ENCODE results near the gene SOST. TPM values are rescaled to one million over a fixed set of nuclear protein-coding genes. Genes with fewer than 3 reads are reported as not detected.

Gene SOST
- total RNA-seq, 1 experiment from 2014 or later: not detected

DNA sequence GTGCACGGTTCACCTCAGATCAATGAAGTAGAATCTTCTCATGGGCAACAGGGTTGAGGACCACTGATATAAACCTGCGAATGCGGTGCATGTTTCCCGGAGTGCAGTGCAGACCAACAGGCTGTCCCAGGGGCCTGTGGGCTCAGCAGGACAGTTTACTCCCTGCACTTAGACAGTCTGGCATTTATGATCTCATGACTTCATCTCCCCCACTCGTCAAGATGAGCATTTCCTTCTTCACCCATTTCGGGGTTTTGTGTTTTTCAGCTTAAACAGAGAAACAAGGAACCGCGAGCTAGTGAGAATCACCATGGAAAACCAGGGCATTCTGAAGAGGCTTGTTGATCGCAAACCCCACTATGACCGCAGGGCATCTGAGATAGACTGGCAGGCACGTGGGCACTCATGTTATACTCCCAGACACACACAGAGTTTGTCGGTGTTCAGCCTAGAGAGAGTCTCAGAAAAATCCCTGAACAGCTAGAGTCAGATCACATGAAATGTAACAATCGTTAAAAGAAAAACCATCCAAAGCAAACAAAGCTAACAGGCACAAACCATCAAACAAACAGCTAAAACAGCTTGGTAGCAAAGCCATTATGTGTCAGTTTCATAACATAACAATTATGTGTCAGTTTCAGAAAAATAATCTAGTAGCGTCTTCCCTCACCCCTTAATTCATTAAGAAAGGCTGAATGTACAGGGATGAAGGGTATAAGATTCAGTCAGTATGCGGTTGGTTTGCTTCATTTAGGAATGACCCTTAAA, 24.5 kb upstream of the SOST start:
- H3K4me1 ChIP-seq (ENCODE audit: insufficient read depth, low read length): no peaks in the 10 kb centered on the region
- H2AFZ ChIP-seq (ENCODE audit: low read length): no peak overlapping the region
- H3K27ac ChIP-seq (ENCODE audit: insufficient read length, low read depth, low read length): no peak overlapping the region
- H3K4ac ChIP-seq (ENCODE audit: low read depth, low read length): no peak overlapping the region
- no peaks in the 10 kb centered on the region for H3K79me2 ChIP-seq (ENCODE audit: insufficient read depth, low read length)
- H3K79me1 ChIP-seq (ENCODE audit: insufficient read depth, low read depth, low read length, poor library complexity, severe bottlenecking): no peaks in the 10 kb centered on the region
- H4K91ac ChIP-seq (ENCODE audit: insufficient read length, low read depth, low read length): no peak overlapping the region
- no peak overlapping the region for H2AK5ac ChIP-seq (ENCODE audit: insufficient read length, low read length)
- H3K56ac ChIP-seq (ENCODE audit: insufficient read length, low read depth, low read length): no peak overlapping the region
- H2BK20ac ChIP-seq (ENCODE audit: low read depth, low read length, poor library complexity, severe bottlenecking): no peak overlapping the region
- no peaks in the 10 kb centered on the region for H3K27me3 ChIP-seq (ENCODE audit: insufficient read depth, low read length)
- no peak overlapping the region for H2BK15ac ChIP-seq (ENCODE audit: low read depth, low read length)
- no peaks in the 10 kb centered on the region for H3K9me3 ChIP-seq (ENCODE audit: control insufficient read depth, low read depth, low read length)
- H3K18ac ChIP-seq (ENCODE audit: insufficient read length, low read depth, low read length): no peak overlapping the region
- no peak overlapping the region for H2BK12ac ChIP-seq (ENCODE audit: insufficient read length, low read depth, low read length)
- WGBS (ENCODE audit: extremely low coverage, insufficient read length, low lambda C conversion rate): no CpG with 5 or more reads among the region's 15 CpGs
- H3K14ac ChIP-seq (ENCODE audit: insufficient read depth, low read length): no peak overlapping the region
- H4K5ac ChIP-seq (ENCODE audit: insufficient read length, low read depth, low read length): no peak overlapping the region
- no peaks in the 10 kb centered on the region for H4K20me1 ChIP-seq (ENCODE audit: control insufficient read depth, insufficient read depth, insufficient read length)
- TF ChIP-seq, protein P1, sequence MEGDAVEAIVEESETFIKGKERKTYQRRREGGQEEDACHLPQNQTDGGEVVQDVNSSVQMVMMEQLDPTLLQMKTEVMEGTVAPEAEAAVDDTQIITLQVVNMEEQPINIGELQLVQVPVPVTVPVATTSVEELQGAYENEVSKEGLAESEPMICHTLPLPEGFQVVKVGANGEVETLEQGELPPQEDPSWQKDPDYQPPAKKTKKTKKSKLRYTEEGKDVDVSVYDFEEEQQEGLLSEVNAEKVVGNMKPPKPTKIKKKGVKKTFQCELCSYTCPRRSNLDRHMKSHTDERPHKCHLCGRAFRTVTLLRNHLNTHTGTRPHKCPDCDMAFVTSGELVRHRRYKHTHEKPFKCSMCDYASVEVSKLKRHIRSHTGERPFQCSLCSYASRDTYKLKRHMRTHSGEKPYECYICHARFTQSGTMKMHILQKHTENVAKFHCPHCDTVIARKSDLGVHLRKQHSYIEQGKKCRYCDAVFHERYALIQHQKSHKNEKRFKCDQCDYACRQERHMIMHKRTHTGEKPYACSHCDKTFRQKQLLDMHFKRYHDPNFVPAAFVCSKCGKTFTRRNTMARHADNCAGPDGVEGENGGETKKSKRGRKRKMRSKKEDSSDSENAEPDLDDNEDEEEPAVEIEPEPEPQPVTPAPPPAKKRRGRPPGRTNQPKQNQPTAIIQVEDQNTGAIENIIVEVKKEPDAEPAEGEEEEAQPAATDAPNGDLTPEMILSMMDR (conservative IDR thresholded peaks at IDR 0.05): no peak
- Mint-ChIP-seq H3K4me1 (peaks cover 11 to 12% of the 10 kb centered on the region in 2 experiments), H3K27me3 (ENCODE audit: low read depth) (peaks cover 31% of the 10 kb centered on the region), H3K27ac (no peak overlapping the region), H3K36me3 (ENCODE audit: insufficient read depth in 1 of 3, low read depth in 3 of 3) (no peaks in the 10 kb centered on the region), H3K4me3 (no peak overlapping the region), H3K9me3 (no peaks in the 10 kb centered on the region)
- no peak overlapping the region for H2BK5ac ChIP-seq (ENCODE audit: insufficient read length, low read length)
- no peak overlapping the region for H2BK120ac ChIP-seq (ENCODE audit: low read depth, low read length, poor library complexity, severe bottlenecking)
- H4K8ac ChIP-seq (replicated peaks; ENCODE audit: insufficient read length, low read depth, low read length): no peak overlapping the region
- no peak overlapping the region for H3K4me2 ChIP-seq (ENCODE audit: insufficient read depth, insufficient read length, low read length)
- H3T11ph ChIP-seq (ENCODE audit: low read length): no peak overlapping the region
- no peak overlapping the region for H3K9ac ChIP-seq (ENCODE audit: extremely low read depth, insufficient read length, low read length)
- no peak overlapping the region for H3K23ac ChIP-seq (ENCODE audit: insufficient read length, low read depth, low read length)
- peaks cover 5% of the 10 kb centered on the region for H3K23me2 ChIP-seq (ENCODE audit: insufficient read length, low read depth, low read length, poor library complexity, severe bottlenecking)
- DNase-seq: no peak

All from H9 (cell line).